Measurements from ENCODE around the gene CD59. TPM values are rescaled to one million over a fixed set of nuclear protein-coding genes. Genes with fewer than 3 reads are reported as not detected.

CD59 gene
- total and polyA plus RNA-seq, 9 of the 15 experiments (the other 6 are each of a cell fraction or from before 2014, with no cell fraction given), result 38.1 to 338 (median 173) TPM

GRCh38 chr11:33751878-33752277 is 15.7 kb upstream of the CD59 start (continued):
- TF ChIP-seq, protein P1, sequence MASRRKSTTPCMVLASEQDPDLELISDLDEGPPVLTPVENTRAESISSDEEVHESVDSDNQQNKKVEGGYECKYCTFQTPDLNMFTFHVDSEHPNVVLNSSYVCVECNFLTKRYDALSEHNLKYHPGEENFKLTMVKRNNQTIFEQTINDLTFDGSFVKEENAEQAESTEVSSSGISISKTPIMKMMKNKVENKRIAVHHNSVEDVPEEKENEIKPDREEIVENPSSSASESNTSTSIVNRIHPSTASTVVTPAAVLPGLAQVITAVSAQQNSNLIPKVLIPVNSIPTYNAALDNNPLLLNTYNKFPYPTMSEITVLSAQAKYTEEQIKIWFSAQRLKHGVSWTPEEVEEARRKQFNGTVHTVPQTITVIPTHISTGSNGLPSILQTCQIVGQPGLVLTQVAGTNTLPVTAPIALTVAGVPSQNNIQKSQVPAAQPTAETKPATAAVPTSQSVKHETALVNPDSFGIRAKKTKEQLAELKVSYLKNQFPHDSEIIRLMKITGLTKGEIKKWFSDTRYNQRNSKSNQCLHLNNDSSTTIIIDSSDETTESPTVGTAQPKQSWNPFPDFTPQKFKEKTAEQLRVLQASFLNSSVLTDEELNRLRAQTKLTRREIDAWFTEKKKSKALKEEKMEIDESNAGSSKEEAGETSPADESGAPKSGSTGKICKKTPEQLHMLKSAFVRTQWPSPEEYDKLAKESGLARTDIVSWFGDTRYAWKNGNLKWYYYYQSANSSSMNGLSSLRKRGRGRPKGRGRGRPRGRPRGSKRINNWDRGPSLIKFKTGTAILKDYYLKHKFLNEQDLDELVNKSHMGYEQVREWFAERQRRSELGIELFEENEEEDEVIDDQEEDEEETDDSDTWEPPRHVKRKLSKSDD (conservative IDR thresholded peaks at IDR 0.05; ENCODE audit: low read length), result no peak
- no peak for TF ChIP-seq ZNF324 (CRISPR knock-in tag; IDR thresholded peaks at IDR 0.05)
- TF ChIP-seq HNRNPK (IDR thresholded peaks at IDR 0.05; ENCODE audit: low read depth, low read length, poor library complexity, severe bottlenecking), result no peak
- no peak for TF ChIP-seq POLR3G (IDR thresholded peaks at IDR 0.05; ENCODE audit: extremely low read depth, insufficient read length, insufficient replicate concordance)
- no peak for TF ChIP-seq TFAM (CRISPR knock-in tag; conservative IDR thresholded peaks at IDR 0.05)
- TF ChIP-seq ZNF644 (tag; IDR thresholded peaks at IDR 0.05; ENCODE audit: low read depth), result no peak

GRCh38 chr11:33747979-33748378 is 11.8 kb upstream of the CD59 start:
- no peak overlapping the region for H2AFZ ChIP-seq (ENCODE audit: low read depth, low read length)
- H3K9me3 ChIP-seq (replicated peaks; ENCODE audit: control insufficient read depth, insufficient read depth, low read depth, low read length), result no peaks in the 10 kb centered on the region
- ATAC-seq, result no peak
- no peak overlapping the region for H3K27ac ChIP-seq (ENCODE audit: extremely low read depth, low read depth, low read length)
- no peak overlapping the region for H3K4me3 ChIP-seq
- H3K9me1 ChIP-seq (ENCODE audit: control insufficient read depth, insufficient read depth, low read length), result no peaks in the 10 kb centered on the region
- no peak for TF ChIP-seq FOXK1 (CRISPR knock-in tag; IDR thresholded peaks at IDR 0.05; ENCODE audit: borderline replicate concordance)
- no peak for TF ChIP-seq ZNF583 (CRISPR knock-in tag; IDR thresholded peaks at IDR 0.05)
- no peak for TF ChIP-seq POLR2AphosphoS2 (IDR thresholded peaks at IDR 0.05; ENCODE audit: low read length)
- no peak for TF ChIP-seq COPS2 (conservative IDR thresholded peaks at IDR 0.05)
- TF ChIP-seq KLF1 (tag; IDR thresholded peaks at IDR 0.05), result no peak
- intact Hi-C loops (cut with micrococcal nuclease) (no loop called here), in situ Hi-C loops (cut with MboI) (no loop called here)
- 15% methylated on average over 2 of the region's 2 CpGs for WGBS (ENCODE audit: insufficient coverage, low coverage, missing lambda C conversion rate)
- peaks cover 25% of the 10 kb centered on the region for H3K36me3 ChIP-seq (ENCODE audit: control insufficient read depth, insufficient read depth, low read length)
- CTCF ChIA-PET (ENCODE audit: low intra/inter-chr PET ratio), result no interaction called here
- no TSS peak for BruUV-seq (replicated peaks)
- H3K4me2 ChIP-seq (ENCODE audit: insufficient read depth, low read length), result no peak overlapping the region
- H3K79me2 ChIP-seq (ENCODE audit: control insufficient read depth, insufficient read depth, low read length), result no peaks in the 10 kb centered on the region
- no peaks in the 10 kb centered on the region for H4K20me1 ChIP-seq (replicated peaks; ENCODE audit: control insufficient read depth, insufficient read depth, low read length)
- no peak for DNase-seq (ENCODE audit: extremely low read depth in 1 of 4, low spot score in 3 of 4)
- no peaks in the 10 kb centered on the region for H3K4me1 ChIP-seq (replicated peaks in 1 of 2; ENCODE audit: control insufficient read depth in 2 of 2, insufficient read depth in 2 of 2, low read length in 2 of 2)
- H3K27me3 ChIP-seq (ENCODE audit: control insufficient read depth in 2 of 2, insufficient read depth in 2 of 2, low read length in 2 of 2), result no peaks in the 10 kb centered on the region
- POLR2A ChIA-PET, result interaction anchor here (0.7 kb wide), 1 partner anchor 11 kb away, joined by 3 read pairs; no protein-coding TSS in a partner anchor
- FAIRE-seq, result no peak
- no peak overlapping the region for H3K9ac ChIP-seq (ENCODE audit: insufficient read depth in 1 of 2, low read depth in 2 of 2, low read length in 2 of 2)

Data from K562 (cell line).